GM18505 (cell line): Measurements from ENCODE around the gene CCBE1.

Source experiments
- ATAC-seq: cut with Tn5 transposase; IDR thresholded peaks from one replicate; pipeline ENCODE4 v1.9.1; 2021; ENCODE audit not compliant: unreplicated experiment
- POLR2A ChIP-seq: IDR thresholded peaks from 4 replicates; pipeline ENCODE4 v1.6.1; 2011; ENCODE audit warnings: borderline replicate concordance; ENCODE audit not compliant: insufficient read depth, insufficient read length; ENCODE audit errors: extremely low read depth

Gene CCBE1

DNA sequence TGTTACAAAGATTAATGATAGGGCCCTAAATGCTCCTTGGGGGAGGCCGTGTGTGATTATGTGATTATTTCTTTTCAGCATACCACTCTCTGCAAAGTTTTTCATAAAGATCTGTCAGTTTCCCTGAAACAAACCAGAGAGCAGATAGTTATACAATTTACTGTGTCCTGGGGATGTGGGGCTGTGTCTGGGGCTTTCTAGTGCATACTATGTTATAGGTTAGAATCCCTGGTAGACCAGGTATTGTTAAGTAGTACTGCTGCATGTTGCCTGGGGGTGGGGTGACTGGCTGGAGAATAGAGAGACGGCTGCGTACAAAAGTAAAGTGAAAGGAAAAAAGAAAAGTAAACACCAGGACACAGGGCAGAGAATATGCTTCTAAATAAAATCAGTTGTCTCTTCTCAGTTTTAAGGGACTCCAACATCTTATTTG is 3.3 kb upstream of the CCBE1 start:
- ATAC-seq = no peak

GRCh38 chr18:59699750-59700534 is 2.7 kb upstream of the CCBE1 start:
- no peak for ATAC-seq
- TF ChIP-seq POLR2A = no peak

More for the DNA sequence above, 3.3 kb upstream of the CCBE1 start:
- no peak for TF ChIP-seq POLR2A

GRCh38 chr18:59699061-59699460 is 1.8 kb upstream of the CCBE1 start:
- TF ChIP-seq POLR2A = no peak
- no peak for ATAC-seq

DNA sequence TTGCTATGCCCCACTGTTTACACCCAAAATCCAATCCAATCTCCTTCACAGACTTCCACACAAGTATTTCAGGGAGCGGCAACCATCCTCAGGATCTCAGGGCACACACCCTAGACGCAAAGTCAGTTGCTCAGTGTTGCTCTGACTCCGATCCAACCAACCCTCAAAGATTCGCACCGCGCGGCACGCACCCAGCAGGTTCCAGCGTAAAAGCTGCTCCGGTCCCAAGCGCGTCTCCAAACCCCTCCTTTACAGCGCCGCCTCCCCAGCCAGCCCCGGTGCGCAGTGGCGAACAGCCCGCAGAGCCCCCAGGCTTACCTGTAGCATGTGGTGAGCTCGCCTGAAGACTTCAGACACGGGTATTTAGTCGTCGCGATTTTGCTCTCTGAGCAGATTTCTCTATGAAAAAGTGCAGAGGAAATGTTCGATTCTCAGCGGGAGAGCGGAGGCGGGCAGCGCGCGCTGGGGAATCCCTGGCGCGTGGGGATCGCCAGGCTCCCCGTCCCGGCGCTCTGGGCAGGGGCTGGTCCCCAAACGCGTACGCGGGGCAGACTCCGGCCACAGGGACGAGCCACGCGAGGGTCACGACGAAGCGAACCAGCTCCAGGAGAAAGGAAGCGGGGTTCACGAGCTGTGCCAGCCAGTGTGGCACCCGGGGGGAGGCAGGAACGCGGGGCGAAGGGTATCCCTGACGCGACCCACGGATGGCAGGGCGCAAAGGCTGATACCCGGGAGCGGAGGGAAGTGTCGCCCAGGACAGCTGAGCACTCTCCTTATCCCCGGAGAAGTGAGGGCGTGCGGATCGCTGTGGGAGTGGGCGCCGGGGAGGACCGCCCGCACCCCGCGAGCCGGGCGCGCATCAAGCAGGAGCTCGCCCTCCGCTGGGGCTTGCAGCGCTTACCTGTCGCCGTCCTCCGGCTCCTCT is 650 bp downstream of the CCBE1 start:
- TF ChIP-seq POLR2A = no peak
- ATAC-seq = no peak

GRCh38 chr18:59695551-59695950 is 1.7 kb downstream of the CCBE1 start:
- no peak for TF ChIP-seq POLR2A
- no peak for ATAC-seq

DNA sequence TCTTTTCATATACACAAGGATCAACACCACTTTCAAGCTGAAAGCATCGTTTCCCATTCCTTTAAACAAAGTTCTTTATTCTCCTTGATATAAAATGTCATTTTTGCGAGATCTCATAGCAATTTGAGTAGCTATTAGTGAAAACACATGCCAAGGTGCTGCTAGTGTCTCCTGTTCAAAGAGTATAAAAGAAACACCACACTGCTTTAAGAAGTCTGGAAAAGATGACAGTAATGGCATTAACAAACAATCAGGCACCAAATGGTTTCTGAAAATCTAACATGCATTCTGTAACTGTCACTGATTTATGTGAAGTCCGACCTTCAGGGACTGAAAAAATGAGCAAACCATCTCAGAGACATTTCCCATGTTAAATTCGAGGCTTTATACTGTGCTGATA is 2.4 kb downstream of the CCBE1 start:
- no peak for ATAC-seq
- no peak for TF ChIP-seq POLR2A

- no peak for ATAC-seq
- TF ChIP-seq POLR2A = no peak
Measured at GRCh38 chr18:59691996-59692395, 5.2 kb downstream of the CCBE1 start.

DNA sequence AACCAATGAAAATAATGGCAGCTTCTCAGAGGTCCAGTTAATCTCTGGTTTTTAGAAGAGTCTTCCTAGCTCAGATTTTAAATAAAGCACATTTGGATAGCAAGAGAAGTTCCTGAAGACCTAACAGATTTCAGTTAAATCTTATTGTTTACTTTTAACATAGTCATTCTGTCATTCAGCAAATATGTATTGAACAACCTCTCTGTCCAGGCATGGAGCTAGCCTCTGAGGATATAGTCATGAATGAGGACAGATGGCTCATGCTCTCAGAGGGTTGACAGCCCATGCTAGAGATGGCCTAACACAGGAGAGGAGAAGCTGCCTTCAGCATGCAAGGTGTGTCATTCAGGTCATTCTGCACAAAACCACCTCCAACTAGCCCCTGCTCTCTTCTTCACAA is 6.2 kb downstream of the CCBE1 start:
- no peak for TF ChIP-seq POLR2A
- ATAC-seq = no peak

DNA sequence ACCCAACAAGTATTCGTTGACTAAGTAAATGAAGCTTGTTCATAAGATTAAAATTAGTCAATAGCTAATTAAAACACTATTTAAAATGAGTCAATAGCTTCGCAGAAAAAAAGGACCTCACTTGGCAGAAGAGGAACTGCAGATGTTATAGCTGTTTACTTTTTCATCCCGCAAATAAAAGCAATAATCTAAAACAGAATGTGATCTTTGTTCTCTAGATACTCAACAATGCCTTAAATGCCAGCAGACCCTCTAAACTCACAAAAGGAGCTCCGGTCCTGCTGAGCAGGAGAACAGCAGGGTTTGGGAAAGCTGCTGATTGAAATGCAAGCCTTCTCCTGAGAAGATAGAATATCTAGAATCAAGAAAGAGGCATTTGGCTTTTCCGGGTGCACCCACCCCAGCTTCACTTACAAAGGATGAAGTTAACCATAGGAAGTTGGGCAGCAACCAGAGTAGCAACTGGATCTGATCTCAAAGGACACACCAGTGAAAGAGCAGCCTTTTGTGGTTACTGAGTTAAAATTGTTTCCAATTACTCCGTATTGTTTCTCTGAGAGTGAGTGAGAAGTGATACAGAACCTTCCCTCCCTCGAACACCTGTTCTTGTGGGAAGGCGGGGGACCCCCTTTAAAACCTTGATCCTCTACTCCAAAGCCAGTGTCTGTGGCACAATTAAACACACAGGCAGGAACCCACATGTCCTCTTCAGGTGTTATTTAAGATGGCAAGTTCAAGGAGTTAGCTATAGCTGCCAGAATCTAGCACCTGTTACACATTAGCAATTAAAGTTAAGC is 6.8 kb downstream of the CCBE1 start:
- no peak for TF ChIP-seq POLR2A
- no peak for ATAC-seq

GRCh38 chr18:59689756-59690155 is 7.5 kb downstream of the CCBE1 start:
- ATAC-seq = no peak

DNA sequence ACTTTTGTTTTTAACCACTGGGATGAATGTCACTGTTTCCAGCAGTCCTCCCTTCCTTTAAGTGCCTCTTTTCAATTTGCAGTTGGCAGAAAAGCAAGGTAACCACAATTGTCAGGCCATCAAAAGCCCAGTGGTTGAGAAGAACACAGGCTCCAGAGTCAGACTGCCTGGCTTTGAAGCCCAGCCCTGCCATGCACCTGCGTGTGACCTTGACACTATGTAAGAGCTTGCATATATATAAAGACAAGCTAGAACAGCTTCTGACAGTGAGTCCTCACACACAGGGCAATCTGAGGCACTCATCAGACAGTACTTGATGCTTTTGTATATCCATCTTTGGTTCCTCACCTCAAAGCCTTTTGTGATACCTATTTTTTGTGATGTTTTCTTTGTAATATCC is 11.0 kb downstream of the CCBE1 start:
- ATAC-seq = no peak
- no peak for TF ChIP-seq POLR2A

More at GRCh38 chr18:59689756-59690155, 7.5 kb downstream of the CCBE1 start:
- no peak for TF ChIP-seq POLR2A

- ATAC-seq = no peak
- TF ChIP-seq POLR2A = no peak
Measured at GRCh38 chr18:59685501-59685900, 11.7 kb downstream of the CCBE1 start.

DNA sequence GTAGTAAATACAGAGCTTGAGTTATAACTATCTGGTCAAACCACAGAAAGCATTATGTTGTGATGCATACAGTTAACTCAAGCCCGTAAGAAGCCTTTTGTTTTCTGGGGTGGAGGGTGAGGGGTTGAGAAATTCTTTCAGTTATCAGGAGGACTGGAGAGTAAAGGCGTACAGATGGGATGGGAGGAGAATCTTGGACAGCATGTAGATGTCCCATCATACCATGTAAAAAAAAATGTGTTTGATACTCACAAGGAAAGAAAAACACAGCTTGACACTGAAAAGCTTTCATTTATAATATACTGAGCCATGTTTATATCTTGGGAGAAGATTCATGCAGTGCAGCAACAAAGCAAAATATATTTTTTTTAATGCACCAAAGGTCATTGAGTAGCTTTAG is 12.4 kb downstream of the CCBE1 start:
- no peak for TF ChIP-seq POLR2A
- no peak for ATAC-seq
